Smooth muscle cell (in vitro differentiated cells): ENCODE data around the gene ZNRF1. TPM values are rescaled to one million over a fixed set of nuclear protein-coding genes. Genes with fewer than 3 reads are reported as not detected.
"Not testable (repeated sequence)": the region's sequence is repeated elsewhere in the genome, so short reads cannot be mapped to it uniquely, and the experiment has no call there.

Experiments
- DNase-seq: peaks from one replicate; lab custom pipeline; 2025; ENCODE audit not compliant: unreplicated experiment; lab: John Stamatoyannopoulos, UW
- H2AFZ ChIP-seq: fragments of 200-600 bp; sonication (generic); 2 replicates; pipeline ENCODE4 v1.6.0; 2016; ENCODE audit warnings: antibody characterized with exemption, low read depth, mild to moderate bottlenecking
- H3F3A ChIP-seq: fragments of 200-600 bp; sonication (generic); 2 replicates; pipeline ENCODE4 v1.6.0; 2017; ENCODE audit warnings: antibody characterized with exemption, low read depth
- H3K27ac ChIP-seq: fragments of 200-600 bp; sonication (generic); 2 replicates; pipeline ENCODE4 v1.5.1; 2016; ENCODE audit warnings: low read depth, mild to moderate bottlenecking
- H3K27me3 ChIP-seq: fragments of 200-600 bp; sonication (generic); 2 replicates; pipeline ENCODE4 v1.6.1; 2016; ENCODE audit warnings: low read depth, mild to moderate bottlenecking
- H3K36me3 ChIP-seq: fragments of 200-600 bp; sonication (generic); 2 replicates; pipeline ENCODE4 v1.5.1; 2016; ENCODE audit warnings: low read depth
- H3K4me1 ChIP-seq: fragments of 200-600 bp; sonication (generic); 2 replicates; pipeline ENCODE4 v1.5.1; 2016; ENCODE audit warnings: low read depth
- H3K4me2 ChIP-seq: fragments of 200-600 bp; sonication (generic); 2 replicates; pipeline ENCODE4 v1.6.0; 2016; ENCODE audit warnings: mild to moderate bottlenecking
- H3K4me3 ChIP-seq: fragments of 200-600 bp; sonication (generic); 2 replicates; pipeline ENCODE4 v1.5.1; 2016; ENCODE audit warnings: mild to moderate bottlenecking
- H3K79me2 ChIP-seq: fragments of 200-600 bp; sonication (generic); 2 replicates; pipeline ENCODE4 v1.6.0; 2016; ENCODE audit warnings: low read depth, mild to moderate bottlenecking
- H3K9ac ChIP-seq: fragments of 200-600 bp; sonication (generic); 2 replicates; pipeline ENCODE4 v1.6.0; 2016; ENCODE audit warnings: low read depth
- H3K9me3 ChIP-seq: fragments of 200-600 bp; sonication (generic); replicated peaks from 2 replicates; pipeline ENCODE4 v1.5.1; 2016; ENCODE audit warnings: low read depth
- H4K20me1 ChIP-seq: fragments of 200-600 bp; sonication (generic); 2 replicates; pipeline ENCODE4 v1.6.0; 2016; ENCODE audit warnings: low read depth
- CTCF ChIP-seq: fragments of 200-600 bp; sonication (generic); IDR thresholded peaks from 2 replicates; pipeline ENCODE4 v1.5.1; 2017; ENCODE audit warnings: borderline replicate concordance, mild to moderate bottlenecking, antibody characterized with exemption; ENCODE audit not compliant: insufficient read depth, poor library complexity, severe bottlenecking
- WGBS: methylation state at CpG from one replicate; pipeline ENCODE4 v1.1.7; 2016; ENCODE audit warnings: low lambda C conversion rate; 5-methylcytosine and 5-hydroxymethylcytosine counted together
- polyA plus RNA-seq: library from polyadenylated mRNA; unstranded; fragments of >200 nt; fragmentation: Nextera tagmentation; extraction: Ambion mirVana; gene quantifications from 2 replicates; pipeline ENCODE4 v1.2.1, GENCODE V29; 2016
- total RNA-seq: library from RNA; depleted of rRNA; stranded (reverse); fragments of >200 nt; gene quantifications from 2 replicates; pipeline ENCODE4 v1.2.3, GENCODE V29; 2014

The ZNRF1 gene
- total and polyA plus RNA-seq, 2 experiments from 2014 or later, result 18.2 to 45.4 TPM

GRCh38 chr16:75120253-75120652, 121.4 kb downstream of the ZNRF1 start:
- WGBS, result 31% methylated on average over 4 of the region's 4 CpGs
- H3K4me1 ChIP-seq, result peaks cover 18% of the 10 kb centered on the region
- TF ChIP-seq CTCF, result no peak
- DNase-seq, result no peak
- no peaks in the 10 kb centered on the region for H3K36me3 ChIP-seq
- no peak overlapping the region for H3K9ac ChIP-seq
- H3F3A ChIP-seq, result no peaks in the 10 kb centered on the region
- peak overlapping the region; percentile 42 for H3K4me3 ChIP-seq
- H3K79me2 ChIP-seq, result no peaks in the 10 kb centered on the region
- no peak overlapping the region for H3K27ac ChIP-seq
- no peaks in the 10 kb centered on the region for H3K27me3 ChIP-seq
- H3K9me3 ChIP-seq, result no peaks in the 10 kb centered on the region
- peak overlapping the region; percentile 42 for H2AFZ ChIP-seq
- H3K4me2 ChIP-seq, result peak overlapping the region; percentile 78
- no peaks in the 10 kb centered on the region for H4K20me1 ChIP-seq

GRCh38 chr16:75121949-75122568, 123.2 kb downstream of the ZNRF1 start:
- no peak for TF ChIP-seq CTCF
- Histone ChIP-seq H3K9me3 (no peaks in the 10 kb centered on the region), H3K36me3 (no peaks in the 10 kb centered on the region), H3K4me1 (peaks cover 7% of the 10 kb centered on the region), H3K27me3 (no peaks in the 10 kb centered on the region), H4K20me1 (no peaks in the 10 kb centered on the region), H3K79me2 (no peaks in the 10 kb centered on the region), H3F3A (no peaks in the 10 kb centered on the region), H3K9ac (no peak overlapping the region), H3K4me2 (no peak overlapping the region), H3K27ac (no peak overlapping the region), H2AFZ (no peak overlapping the region), H3K4me3 (no peak overlapping the region)
- WGBS, result 73% methylated on average over 6 of the region's 6 CpGs
- DNase-seq, result no peak

- no peak for DNase-seq
- 92% methylated on average over 1 of the region's 1 CpG for WGBS
- Histone ChIP-seq H3K9ac (no peak overlapping the region), H3F3A (no peaks in the 10 kb centered on the region), H2AFZ (no peak overlapping the region), H3K4me2 (no peak overlapping the region), H3K27ac (no peak overlapping the region), H3K27me3 (no peaks in the 10 kb centered on the region), H3K79me2 (no peaks in the 10 kb centered on the region), H3K4me3 (no peak overlapping the region), H3K4me1 (peaks cover 7% of the 10 kb centered on the region), H3K9me3 (no peaks in the 10 kb centered on the region), H3K36me3 (no peaks in the 10 kb centered on the region), H4K20me1 (no peaks in the 10 kb centered on the region)
- no peak for TF ChIP-seq CTCF
These were observed 123.8 kb downstream of the ZNRF1 start for GRCh38 chr16:75122609-75123008.

GRCh38 chr16:75127713-75128415, 129.0 kb downstream of the ZNRF1 start:
- Histone ChIP-seq H3K9me3 (no peaks in the 10 kb centered on the region), H4K20me1 (no peaks in the 10 kb centered on the region), H3F3A (no peaks in the 10 kb centered on the region), H2AFZ (no peak overlapping the region), H3K4me1 (no peaks in the 10 kb centered on the region), H3K27ac (no peak overlapping the region), H3K4me2 (no peak overlapping the region), H3K36me3 (no peaks in the 10 kb centered on the region), H3K79me2 (no peaks in the 10 kb centered on the region), H3K9ac (no peak overlapping the region), H3K27me3 (no peaks in the 10 kb centered on the region), H3K4me3 (no peak overlapping the region)
- TF ChIP-seq CTCF, result no peak
- no peak for DNase-seq
- 85% methylated on average over 4 of the region's 4 CpGs for WGBS

GRCh38 chr16:75129421-75130149, 130.8 kb downstream of the ZNRF1 start:
- not testable (repeated sequence) for H3K9ac ChIP-seq, H3K27ac ChIP-seq, H3K27me3 ChIP-seq, H3K36me3 ChIP-seq, H3K9me3 ChIP-seq, H4K20me1 ChIP-seq, H3F3A ChIP-seq, H2AFZ ChIP-seq, H3K79me2 ChIP-seq, H3K4me3 ChIP-seq, H3K4me1 ChIP-seq, DNase-seq, H3K4me2 ChIP-seq
- WGBS, result 82% methylated on average over 5 of the region's 5 CpGs
